Mononuclear cell (primary cell): Measurements from ENCODE around the gene CIC. TPM values are rescaled to one million over a fixed set of nuclear protein-coding genes. Genes with fewer than 3 reads are reported as not detected.

ENCODE experiments used
- H3K27me3 ChIP-seq: 2 replicates; pipeline ENCODE4 v1.6.0; 2011; ENCODE audit warnings: low read length, control low read depth; ENCODE audit not compliant: insufficient read depth
- H3K4me1 ChIP-seq: 2 replicates; pipeline ENCODE4 v1.5.1; 2011; ENCODE audit warnings: mild to moderate bottlenecking, low read length, control low read depth; ENCODE audit not compliant: insufficient read depth
- H3K4me3 ChIP-seq: 2 replicates; pipeline ENCODE4 v1.5.1; 2011; ENCODE audit warnings: mild to moderate bottlenecking, low read length, moderate library complexity
- H3K9me3 ChIP-seq: 2 replicates; pipeline ENCODE4 v1.5.1; 2011; ENCODE audit warnings: low read depth, mild to moderate bottlenecking, control low read depth, low read length
- total RNA-seq: library from RNA; depleted of rRNA; stranded (reverse); fragments of >200 nt; gene quantifications from one replicate; pipeline ENCODE4 v1.2.3, GENCODE V29; 2012

Gene CIC
- total RNA-seq, 1 donor, result 36.0 TPM

DNA sequence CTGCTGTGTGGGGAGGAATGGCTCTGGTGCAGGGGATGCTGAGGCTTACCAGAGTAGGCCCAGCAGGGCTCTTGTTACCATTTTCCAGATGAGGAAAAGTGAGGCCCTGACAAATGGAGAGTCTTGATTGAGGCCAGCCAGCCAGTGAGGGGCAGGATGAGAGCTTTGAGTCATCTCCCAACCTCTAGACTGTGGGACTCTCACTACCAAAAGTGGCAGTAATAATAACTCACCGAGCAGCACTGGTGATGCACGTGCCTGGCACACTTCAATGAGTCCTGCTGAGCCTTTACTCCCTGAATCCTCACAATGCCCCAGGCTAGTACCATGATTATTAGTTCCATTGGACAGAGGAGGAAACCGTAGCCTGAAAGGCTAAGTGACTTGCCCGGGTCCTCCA lies 7.8 kb downstream of the CIC start:
- no peaks in the 10 kb centered on the region for H3K9me3 ChIP-seq
- H3K27me3 ChIP-seq, result no peaks in the 10 kb centered on the region
- H3K4me1 ChIP-seq, result peaks cover 50% of the 10 kb centered on the region
- no peak overlapping the region for H3K4me3 ChIP-seq

DNA sequence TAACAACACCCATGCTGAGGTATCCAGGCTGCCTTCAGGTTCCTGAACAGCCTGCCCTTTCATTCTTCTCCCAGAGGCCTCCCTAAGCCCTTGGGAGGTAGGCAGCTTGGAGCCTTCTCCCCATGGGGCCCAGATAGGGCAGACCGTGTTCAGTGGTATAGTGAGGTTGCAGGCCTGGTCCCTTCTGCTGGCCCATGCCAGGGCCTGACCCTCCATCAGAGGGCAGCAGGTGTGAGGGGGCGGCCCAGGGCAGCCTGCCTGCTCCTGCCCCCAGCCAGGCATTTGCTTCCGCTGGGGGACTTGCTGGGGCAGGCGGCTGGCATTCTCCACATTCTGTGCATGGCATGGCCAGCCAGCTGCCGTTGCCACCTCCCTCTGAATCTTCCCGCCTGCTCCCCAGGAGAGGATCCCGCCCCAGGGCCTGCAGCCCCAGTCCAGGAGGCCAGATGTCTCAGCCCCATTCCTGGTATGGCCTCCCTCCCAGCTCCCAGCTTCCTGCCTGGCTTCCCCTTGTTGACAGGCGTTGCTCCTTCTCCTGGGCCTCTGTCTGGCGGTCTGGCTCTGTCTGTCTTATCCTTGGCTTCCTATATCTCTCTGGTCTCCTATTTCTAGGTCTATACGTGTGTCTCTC lies 8.9 kb downstream of the CIC start:
- Histone ChIP-seq H3K4me1 (peaks cover 60% of the 10 kb centered on the region), H3K27me3 (no peaks in the 10 kb centered on the region), H3K4me3 (no peak overlapping the region), H3K9me3 (no peaks in the 10 kb centered on the region)

DNA sequence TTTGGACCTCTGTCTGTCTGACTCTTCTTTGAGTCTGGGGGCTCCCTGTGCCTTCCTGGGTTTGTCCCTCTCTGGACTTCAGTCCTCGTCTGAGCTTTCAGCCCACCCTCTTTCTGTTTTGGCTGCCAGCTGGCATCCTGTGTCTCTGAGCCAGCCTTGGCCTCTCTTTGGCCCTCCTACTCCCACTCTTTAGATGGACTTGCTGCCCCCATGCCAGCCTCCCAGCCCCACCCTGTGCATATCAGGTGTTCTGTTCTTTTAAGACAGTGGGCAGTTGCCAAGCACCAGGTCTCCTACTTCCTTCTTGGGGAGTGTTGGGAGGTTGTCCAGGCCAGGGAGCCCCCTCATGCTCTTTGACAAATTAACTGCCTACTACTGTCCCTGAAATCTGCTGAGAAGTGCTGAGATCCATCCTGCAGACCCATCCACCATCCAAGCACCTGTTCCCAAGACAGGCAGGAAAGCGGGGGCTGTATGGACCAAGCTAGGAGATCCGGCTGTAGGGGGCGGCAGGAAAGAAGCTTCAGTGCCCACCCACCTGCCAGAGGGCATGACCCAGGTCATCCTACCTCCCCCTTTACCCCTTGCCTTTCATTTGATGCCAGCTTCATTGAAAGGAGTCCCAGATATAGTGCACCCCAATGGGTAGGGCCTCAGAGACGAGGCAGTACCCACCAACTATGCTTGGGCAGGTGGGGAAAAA lies 9.6 kb downstream of the CIC start:
- Histone ChIP-seq H3K9me3 (no peaks in the 10 kb centered on the region), H3K4me3 (no peak overlapping the region), H3K4me1 (peaks cover 66% of the 10 kb centered on the region), H3K27me3 (no peaks in the 10 kb centered on the region)

DNA sequence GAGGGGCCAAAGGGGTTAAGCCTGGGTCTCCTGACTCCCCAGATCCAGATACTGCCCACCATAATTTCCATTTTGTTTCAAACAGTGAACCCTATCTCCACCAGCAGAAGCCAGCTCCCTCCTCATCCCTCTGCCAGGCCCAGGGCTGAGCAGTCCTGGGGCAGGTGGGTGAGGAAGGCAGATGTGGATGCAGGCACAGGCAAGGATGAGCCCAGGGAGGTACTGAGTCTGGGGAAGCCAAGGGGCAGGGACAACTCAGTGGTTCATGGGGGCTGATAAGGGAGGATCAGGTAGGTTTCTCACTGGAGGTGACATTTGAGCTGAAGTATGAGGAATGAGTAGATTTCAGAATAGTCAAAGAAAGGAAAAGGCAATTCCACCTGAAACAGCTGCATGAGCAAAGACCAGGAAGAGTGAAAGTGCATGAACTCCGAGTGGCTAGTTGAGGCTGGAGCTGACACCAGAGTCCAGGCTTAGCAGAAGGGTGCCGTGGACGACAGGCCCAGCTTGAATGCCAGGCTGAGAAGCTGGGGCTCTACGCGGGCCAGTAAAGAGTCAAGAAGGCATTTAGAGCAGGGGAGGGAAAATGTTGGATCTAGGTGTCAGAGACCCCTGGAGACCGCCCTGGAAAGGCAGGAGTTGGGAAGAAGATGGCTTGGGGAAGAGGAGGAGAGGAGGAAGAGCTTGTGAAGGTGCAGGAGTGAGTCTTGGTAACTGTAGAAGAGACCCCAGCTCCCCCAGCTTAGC lies 10.3 kb downstream of the CIC start:
- H3K27me3 ChIP-seq, result no peaks in the 10 kb centered on the region
- H3K4me3 ChIP-seq, result peak overlapping the region; percentile 81
- no peaks in the 10 kb centered on the region for H3K9me3 ChIP-seq
- peaks cover 66% of the 10 kb centered on the region for H3K4me1 ChIP-seq

DNA sequence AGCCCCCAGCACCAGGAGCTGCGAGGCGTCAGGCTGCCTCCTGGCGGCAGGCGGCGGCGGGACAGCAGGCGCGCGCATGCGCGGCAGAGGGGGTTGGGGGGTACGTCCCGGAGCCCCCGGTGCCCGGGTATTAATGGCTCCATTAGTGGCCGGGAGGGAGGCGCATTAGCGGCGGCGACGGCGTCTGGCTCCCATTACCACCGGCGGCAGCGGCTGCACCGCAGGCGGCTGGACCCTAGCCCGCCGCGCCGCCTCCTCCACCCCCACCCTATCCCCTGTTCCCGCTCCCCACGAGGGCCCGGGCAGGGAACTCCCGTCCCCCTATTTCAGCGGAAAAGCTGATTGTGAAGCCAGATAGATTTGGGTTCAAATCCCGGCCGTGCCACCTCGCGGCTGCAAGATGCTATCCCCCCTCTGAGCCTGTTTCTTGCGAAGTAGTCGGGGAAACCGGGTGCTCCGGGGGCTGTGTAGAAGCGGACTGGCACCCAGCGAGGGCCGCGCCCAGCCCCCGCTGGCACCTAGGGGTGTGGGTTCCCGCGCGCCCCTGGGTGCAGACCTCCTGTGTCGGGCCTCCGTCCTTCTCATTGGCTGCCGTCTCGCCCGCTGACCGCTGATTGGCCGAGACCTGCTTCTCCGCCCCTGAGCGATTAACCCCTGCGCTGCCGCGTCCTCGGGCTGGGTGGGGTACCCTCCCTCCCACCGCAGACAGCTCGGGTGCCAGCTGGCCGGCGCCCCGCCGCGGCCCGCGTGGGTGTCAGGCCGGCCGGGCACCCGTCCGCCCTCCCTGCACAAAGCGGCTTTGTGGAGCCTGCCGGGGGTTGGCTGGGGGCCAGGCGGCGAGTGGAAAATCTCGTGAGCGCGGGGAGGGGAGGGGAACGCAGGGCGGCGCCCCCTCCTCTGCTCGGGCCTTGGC lies 11.1 kb downstream of the CIC start:
- Histone ChIP-seq H3K4me3 (peak overlapping the region; percentile 81), H3K9me3 (no peaks in the 10 kb centered on the region), H3K4me1 (peaks cover 72% of the 10 kb centered on the region), H3K27me3 (no peaks in the 10 kb centered on the region)

DNA sequence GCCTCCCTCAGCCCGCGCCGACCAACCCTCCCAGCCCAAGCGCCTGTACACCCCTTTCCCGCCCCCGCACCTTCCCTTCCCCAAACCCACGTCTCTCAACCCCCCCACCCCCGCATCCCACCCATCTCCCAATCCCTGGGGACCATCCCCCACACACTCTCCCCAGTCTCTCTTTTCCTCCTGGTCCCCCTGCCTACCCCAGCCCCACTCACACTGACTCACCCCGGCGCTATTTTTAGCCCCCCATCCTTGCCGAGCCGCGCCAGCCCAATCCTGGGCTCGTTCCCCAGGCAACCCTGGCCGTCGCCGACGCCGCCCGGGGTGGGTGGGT lies 11.7 kb downstream of the CIC start:
- peak overlapping the region; percentile 81 for H3K4me3 ChIP-seq
- no peaks in the 10 kb centered on the region for H3K27me3 ChIP-seq
- H3K9me3 ChIP-seq, result no peaks in the 10 kb centered on the region
- peaks cover 73% of the 10 kb centered on the region for H3K4me1 ChIP-seq

DNA sequence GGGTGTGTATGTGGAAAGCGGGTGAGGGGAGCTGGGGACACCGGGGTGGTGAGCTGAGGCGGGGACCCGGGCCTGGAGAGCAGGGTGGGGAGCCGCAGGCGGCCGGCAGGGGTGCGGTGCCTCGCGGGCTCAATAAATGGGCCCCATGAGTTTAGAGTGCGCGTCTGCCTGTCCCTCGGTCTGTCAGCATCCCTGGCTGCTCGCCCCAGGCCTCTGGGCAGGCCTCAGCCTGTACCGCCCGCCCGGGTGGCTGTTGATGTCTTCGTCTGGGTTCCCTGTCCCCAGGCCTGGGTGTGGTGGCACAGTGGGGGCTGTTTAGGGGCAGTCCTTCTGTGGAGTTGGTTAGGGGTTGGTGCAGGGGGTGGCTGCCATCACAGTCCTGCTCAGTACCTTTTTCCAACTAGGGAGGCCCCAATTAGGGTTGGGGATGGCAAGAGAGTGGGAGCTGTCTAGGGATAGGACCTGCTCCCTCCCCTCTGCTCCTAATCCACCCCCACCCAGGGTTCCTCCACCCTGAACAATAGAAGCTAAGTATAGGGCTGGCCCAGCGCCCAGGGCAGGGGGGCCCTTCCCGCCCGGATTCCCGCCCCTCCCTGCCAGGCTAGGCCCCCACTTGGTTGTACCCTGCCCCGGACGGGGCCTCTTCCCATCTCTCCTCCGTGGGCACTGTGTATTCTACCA lies 12.2 kb downstream of the CIC start:
- Histone ChIP-seq H3K4me1 (peaks cover 73% of the 10 kb centered on the region), H3K4me3 (no peak overlapping the region), H3K27me3 (no peaks in the 10 kb centered on the region), H3K9me3 (no peaks in the 10 kb centered on the region)

DNA sequence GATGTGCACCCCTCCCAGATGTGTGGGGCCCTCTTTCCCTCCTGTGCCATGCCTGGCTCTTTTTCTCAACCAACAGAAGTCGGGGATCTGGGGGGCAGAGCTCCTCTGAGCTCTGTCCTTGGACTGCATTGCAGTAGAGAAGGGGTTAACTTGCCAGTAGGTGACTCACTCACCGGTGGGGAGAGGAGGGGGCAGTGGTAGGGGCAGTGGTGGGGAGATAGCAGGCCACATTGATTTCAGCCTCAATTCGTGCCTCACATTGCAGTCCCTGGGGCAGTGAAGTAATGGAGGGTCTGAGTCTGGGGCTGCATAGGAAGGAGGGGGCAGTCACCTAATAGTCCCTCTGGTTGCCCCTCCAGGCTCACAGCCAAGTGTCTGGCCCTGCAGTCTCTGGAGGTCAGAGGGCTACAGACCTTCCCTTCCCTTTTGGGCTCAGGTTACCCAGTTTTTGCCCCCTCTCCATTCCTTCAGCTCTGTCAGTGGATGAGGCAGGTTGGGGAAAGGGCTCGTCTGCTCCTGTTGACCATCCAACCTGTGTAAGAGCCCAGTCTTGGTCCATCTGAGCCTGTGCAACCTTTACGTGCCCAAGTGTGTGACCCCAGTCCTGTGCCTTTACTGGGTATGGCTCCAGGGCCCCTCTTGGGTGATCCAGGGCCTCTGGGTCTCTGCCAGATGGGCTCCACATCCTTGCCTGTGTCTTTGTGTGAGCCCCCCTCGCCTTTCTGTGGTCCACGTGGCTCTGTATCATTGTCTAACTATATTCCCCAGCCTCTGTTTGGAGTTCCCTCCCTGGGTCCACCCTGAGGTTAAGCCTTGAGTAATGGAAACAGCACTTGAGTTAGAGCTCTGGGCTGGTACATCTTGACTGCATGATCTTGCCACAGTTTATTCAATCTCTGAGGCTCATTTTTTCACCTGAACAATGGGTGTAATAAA lies 13.0 kb downstream of the CIC start:
- Histone ChIP-seq H3K4me1 (peaks cover 73% of the 10 kb centered on the region), H3K9me3 (no peaks in the 10 kb centered on the region), H3K27me3 (no peaks in the 10 kb centered on the region), H3K4me3 (no peak overlapping the region)

DNA sequence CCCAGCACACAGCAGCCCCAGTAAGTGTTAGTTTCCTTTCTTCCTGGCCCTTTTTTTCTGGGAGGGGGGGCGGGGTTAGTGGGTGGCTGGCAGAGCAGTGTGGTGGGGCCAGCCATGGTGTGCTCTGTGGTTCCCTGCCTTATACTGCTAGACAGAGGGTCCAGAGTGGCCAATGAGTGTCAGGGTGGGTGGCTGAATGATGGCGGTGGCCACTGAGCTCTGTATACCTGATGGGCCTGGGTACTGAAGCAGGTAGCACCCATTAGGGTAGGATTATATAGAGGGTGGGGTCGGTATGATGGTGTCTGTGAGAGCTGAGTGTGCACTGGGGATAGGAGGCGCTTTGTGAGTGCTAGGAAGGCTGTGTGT lies 13.8 kb downstream of the CIC start:
- no peaks in the 10 kb centered on the region for H3K9me3 ChIP-seq
- H3K4me3 ChIP-seq, result peak overlapping the region; percentile 49
- peaks cover 73% of the 10 kb centered on the region for H3K4me1 ChIP-seq
- H3K27me3 ChIP-seq, result no peaks in the 10 kb centered on the region

DNA sequence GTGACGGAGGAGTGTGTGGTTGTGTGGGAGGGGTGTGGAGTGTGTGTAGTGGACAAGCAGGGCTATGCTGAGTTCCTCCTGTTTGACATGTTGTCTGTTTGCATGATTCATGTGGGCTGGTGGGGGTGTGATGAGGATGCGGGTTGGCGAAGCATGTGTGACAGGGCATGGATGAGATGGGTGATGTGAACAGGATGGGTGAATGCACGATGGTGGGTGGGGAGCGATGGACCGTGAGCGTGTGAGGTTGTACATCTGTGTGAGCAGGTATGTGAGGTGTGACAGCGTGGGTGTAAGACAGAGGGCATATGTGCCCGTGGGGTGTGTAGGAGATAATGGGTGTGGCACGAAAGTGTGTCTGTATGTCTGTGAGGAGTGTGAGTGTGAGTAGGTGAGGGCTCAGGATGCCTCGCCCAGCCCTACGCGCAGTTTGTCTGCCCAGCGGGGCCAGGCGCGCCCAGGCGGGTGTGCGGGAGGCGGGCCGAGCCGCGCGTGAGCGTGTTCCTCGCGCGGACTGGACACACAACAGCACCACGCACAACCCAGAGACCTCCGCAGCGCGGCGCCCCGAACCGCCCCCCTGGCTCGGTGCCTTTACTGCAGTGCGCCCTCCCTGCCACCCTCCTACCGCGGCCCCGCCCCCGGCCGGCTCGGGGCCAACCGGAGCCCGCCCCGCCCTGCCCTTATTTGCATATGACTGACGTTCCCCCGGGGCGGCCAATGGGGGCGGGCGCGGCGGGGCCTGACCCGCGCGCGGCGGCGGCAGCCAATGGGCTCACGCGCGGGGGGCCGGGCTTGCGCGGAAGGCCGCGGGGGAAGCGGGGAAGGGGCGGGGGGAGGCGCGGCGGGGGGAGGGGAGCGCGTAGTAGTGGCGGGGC lies 14.4 kb downstream of the CIC start:
- Histone ChIP-seq H3K27me3 (no peaks in the 10 kb centered on the region), H3K4me1 (peaks cover 70% of the 10 kb centered on the region), H3K4me3 (peak overlapping the region; percentile 49), H3K9me3 (no peaks in the 10 kb centered on the region)

DNA sequence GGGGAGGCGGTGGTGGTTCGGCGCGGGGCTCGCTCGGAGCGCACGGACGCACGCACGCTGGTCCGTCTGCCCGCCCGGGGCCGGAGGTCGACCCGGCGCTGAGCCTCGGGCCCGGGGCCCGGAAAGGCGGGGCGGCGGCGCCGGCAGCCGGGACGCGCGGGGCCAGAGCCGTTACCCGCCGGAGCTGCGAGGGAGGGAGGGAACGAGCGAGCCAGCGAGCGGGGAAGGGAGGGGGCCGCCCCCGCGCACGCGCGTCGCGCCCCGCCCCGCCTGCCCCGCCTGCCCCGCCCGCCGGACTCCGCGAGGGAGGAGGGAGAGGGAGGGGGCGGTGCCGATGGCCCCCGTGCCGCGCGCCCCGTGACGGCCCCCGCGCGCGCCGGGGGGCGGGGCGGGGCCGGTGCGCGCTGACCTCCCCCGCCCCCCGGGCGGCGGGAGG lies 15.0 kb downstream of the CIC start:
- Histone ChIP-seq H3K4me3 (peak overlapping the region; percentile 38), H3K9me3 (no peaks in the 10 kb centered on the region), H3K4me1 (peaks cover 63% of the 10 kb centered on the region), H3K27me3 (no peaks in the 10 kb centered on the region)

DNA sequence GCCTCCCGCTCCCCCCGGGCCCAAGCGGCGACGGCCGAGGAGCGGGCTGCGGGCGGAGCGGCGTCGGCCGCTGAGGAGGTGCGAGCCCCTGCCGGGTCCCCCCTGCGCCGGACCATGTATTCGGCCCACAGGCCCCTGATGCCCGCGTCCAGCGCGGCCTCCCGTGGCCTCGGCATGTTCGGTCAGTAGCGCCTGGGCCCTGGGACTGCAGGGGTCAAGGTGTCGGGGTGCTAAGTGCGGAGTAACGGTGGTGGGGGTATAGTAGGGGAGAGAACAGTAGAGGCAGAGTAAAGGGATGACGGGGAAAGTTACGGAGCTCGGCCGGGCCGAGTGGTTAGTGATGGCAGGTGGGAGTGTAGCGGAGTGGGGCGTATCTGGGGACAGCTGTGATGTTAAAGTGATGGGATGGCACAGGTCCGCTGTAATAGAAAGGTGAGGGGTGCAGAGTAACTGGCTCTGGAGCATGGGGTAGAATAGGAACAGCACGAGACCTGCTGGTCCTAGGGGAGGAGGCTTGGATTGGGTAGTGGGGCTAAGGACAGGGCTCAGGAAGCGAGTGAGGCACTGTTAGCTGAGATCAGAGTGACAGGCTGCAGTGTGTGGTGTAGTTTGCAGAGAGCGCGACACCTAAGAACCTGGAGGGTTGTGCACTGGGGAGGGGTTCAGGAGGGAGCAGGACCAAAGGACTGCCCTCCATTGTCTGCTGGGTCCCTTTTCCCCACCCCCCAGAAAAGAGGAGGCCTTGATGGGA lies 15.7 kb downstream of the CIC start:
- Histone ChIP-seq H3K27me3 (no peaks in the 10 kb centered on the region), H3K4me3 (peak overlapping the region; percentile 52), H3K9me3 (no peaks in the 10 kb centered on the region), H3K4me1 (peaks cover 56% of the 10 kb centered on the region)
